IMR-90 (cell line): ENCODE measurements around the gene KCNH5. TPM values are rescaled to one million over a fixed set of nuclear protein-coding genes. Genes with fewer than 3 reads are reported as not detected.

Source experiments
- ATAC-seq: fragments of 200-7000 bp; cut with Tn5 transposase; 2 replicates; pipeline ENCODE4 v1.9.1; 2020; ENCODE audit warnings: low read depth, mild to moderate bottlenecking, moderate library complexity
- BruUV-seq: library from RNA; stranded (reverse); fragments of 400-500 nt; replicated peaks from 2 replicates; lab custom pipeline; 2021; lab: Mats Ljungman, UMichigan
- CTCF ChIA-PET: fragments of 300-600 bp; formaldehyde crosslinking; extraction: SDS; loops from one replicate; lab custom pipeline; 2021; ENCODE audit warnings: antibody characterized with exemption; lab: Yijun Ruan, JAX
- POLR2A ChIA-PET: fragments of 300-600 bp; sonication (Branson Sonifier 250); formaldehyde crosslinking; loops from one replicate; lab custom pipeline; 2022; ENCODE audit warnings: antibody characterized with exemption; ENCODE audit not compliant: unreplicated experiment; lab: Charles Lee
- DNase-seq: peaks from one replicate; pipeline ENCODE4 v3.0.0; 2013
- H2AFZ ChIP-seq: replicated peaks from 2 replicates; pipeline ENCODE3; 2013; ENCODE audit warnings: low read length, mild to moderate bottlenecking; ENCODE audit not compliant: poor library complexity
- H2AK5ac ChIP-seq: 2 replicates; pipeline ENCODE4 v1.6.1; 2013; ENCODE audit warnings: low read depth, low read length, inconsistent platforms
- H2AK9ac ChIP-seq: replicated peaks from 2 replicates; pipeline ENCODE3; 2013; ENCODE audit warnings: mild to moderate bottlenecking, low read depth, low read length, moderate library complexity; ENCODE audit not compliant: poor library complexity
- H2BK120ac ChIP-seq: 2 replicates; pipeline ENCODE4 v1.6.1; 2013; ENCODE audit warnings: low read depth, low read length, inconsistent platforms
- H2BK15ac ChIP-seq: 3 replicates; pipeline ENCODE4 v1.6.1; 2013; ENCODE audit warnings: low read depth, low read length, inconsistent platforms
- H2BK20ac ChIP-seq: 2 replicates; pipeline ENCODE4 v1.6.1; 2013; ENCODE audit warnings: low read depth, mild to moderate bottlenecking, inconsistent platforms, low read length, moderate library complexity
- H2BK5ac ChIP-seq: 2 replicates; pipeline ENCODE4 v1.6.1; 2013; ENCODE audit warnings: mild to moderate bottlenecking, low read depth, low read length, inconsistent platforms; ENCODE audit not compliant: poor library complexity, severe bottlenecking
- H3K14ac ChIP-seq: replicated peaks from 2 replicates; pipeline ENCODE4 v1.6.1; 2013; ENCODE audit warnings: low read depth, low read length, inconsistent platforms
- H3K18ac ChIP-seq: 2 replicates; pipeline ENCODE4 v1.6.1; 2013; ENCODE audit warnings: low read depth, low read length, control low read depth
- H3K23ac ChIP-seq: 2 replicates; pipeline ENCODE4 v1.6.1; 2013; ENCODE audit warnings: low read depth, low read length, inconsistent platforms
- H3K27ac ChIP-seq: 2 replicates; pipeline ENCODE4 v1.5.1; 2013; ENCODE audit warnings: mild to moderate bottlenecking, control low read depth, low read length; ENCODE audit not compliant: insufficient read depth
- H3K27me3 ChIP-seq: 2 replicates; pipeline ENCODE4 v1.6.1; 2013; ENCODE audit warnings: low read length; ENCODE audit not compliant: control insufficient read depth, insufficient read depth
- H3K36me3 ChIP-seq: 2 replicates; pipeline ENCODE4 v1.6.1; 2013; ENCODE audit warnings: low read length, mixed read lengths; ENCODE audit not compliant: control insufficient read depth, insufficient read depth
- H3K4ac ChIP-seq: 2 replicates; pipeline ENCODE4 v1.6.1; 2013; ENCODE audit warnings: low read depth, low read length, inconsistent platforms
- H3K4me1 ChIP-seq: 2 replicates; pipeline ENCODE4 v1.6.1; 2013; ENCODE audit warnings: low read length, mixed read lengths; ENCODE audit not compliant: control insufficient read depth, insufficient read depth
- H3K4me2 ChIP-seq: 2 replicates; pipeline ENCODE4 v1.6.1; 2013; ENCODE audit warnings: low read depth, mild to moderate bottlenecking, control low read depth, low read length, moderate library complexity
- H3K4me3 ChIP-seq: 2 replicates; pipeline ENCODE4 v1.5.1; 2013; ENCODE audit warnings: low read depth, mild to moderate bottlenecking, control low read depth, low read length, moderate library complexity; ENCODE audit not compliant: insufficient read depth
- H3K56ac ChIP-seq: 2 replicates; pipeline ENCODE4 v1.6.1; 2013; ENCODE audit warnings: low read length, inconsistent platforms; ENCODE audit not compliant: insufficient read depth; ENCODE audit errors: extremely low read depth
- H3K79me1 ChIP-seq, 2 experiments: 2 replicates each; pipeline ENCODE4 v1.6.1; 2013; ENCODE audit warnings: low read length in 2 of 2, inconsistent platforms in 1 of 2, low read depth in 1 of 2
- H3K9ac ChIP-seq: 2 replicates; pipeline ENCODE4 v1.6.1; 2013; ENCODE audit warnings: low read depth, low read length, control low read depth
- H3K9me1 ChIP-seq: 2 replicates; pipeline ENCODE4 v1.6.1; 2013; ENCODE audit warnings: low read length, inconsistent platforms; ENCODE audit not compliant: insufficient read depth
- H3K9me3 ChIP-seq: 2 replicates; pipeline ENCODE4 v1.6.1; 2013; ENCODE audit warnings: low read length; ENCODE audit not compliant: control insufficient read depth, insufficient read depth
- H4K20me1 ChIP-seq: 2 replicates; pipeline ENCODE4 v1.6.1; 2013; ENCODE audit warnings: low read length, inconsistent platforms; ENCODE audit not compliant: insufficient read depth
- H4K5ac ChIP-seq: 2 replicates; pipeline ENCODE4 v1.6.1; 2013; ENCODE audit warnings: mild to moderate bottlenecking, low read depth, low read length, control low read depth
- H4K8ac ChIP-seq, 2 experiments: 2 replicates each; pipeline ENCODE4 v1.6.1; 2013; ENCODE audit warnings: low read depth in 2 of 2, low read length in 2 of 2, control low read depth in 1 of 2, inconsistent platforms in 1 of 2
- H4K91ac ChIP-seq: 2 replicates; pipeline ENCODE4 v1.6.1; 2013; ENCODE audit warnings: low read depth, low read length, inconsistent platforms; ENCODE audit not compliant: insufficient read depth
- NFE2L2 ChIP-seq: fragments of 150-350 bp; IDR thresholded peaks from 2 replicates; pipeline ENCODE4 v1.6.1; 2016; ENCODE audit warnings: low read depth, mild to moderate bottlenecking, low read length
- SMC3 ChIP-seq: fragments of 150-350 bp; IDR thresholded peaks from 2 replicates; pipeline ENCODE4 v1.6.1; 2016; ENCODE audit warnings: low read depth, mild to moderate bottlenecking, antibody characterized with exemption, low read length, moderate library complexity
- WGBS, 2 experiments: methylation state at CpG; one replicate each; pipeline versions ENCODE4 v1.1.5 to v1.1.7; 2013; ENCODE audit warnings: missing lambda C conversion rate in 2 of 2; ENCODE audit not compliant: insufficient read length in 1 of 2; ENCODE audit errors: extremely low coverage in 2 of 2; 5-methylcytosine and 5-hydroxymethylcytosine counted together
- dilution Hi-C: fragments of 300-500 bp; cut with HindIII; formaldehyde crosslinking; loops from one replicate; pipeline ENCODE4 v1.14.3; 2018; ENCODE audit warnings: low sequenced_read_pairs; ENCODE audit not compliant: unreplicated experiment
- in situ Hi-C: fragments of 300-500 bp; cut with MboI; formaldehyde crosslinking; loops from 3 replicates; pipeline ENCODE4 v1.14.3; 2019; ENCODE audit warnings: low sequenced_read_pairs, inconsistent platforms, mixed read lengths
- intact Hi-C: fragments of 100-400 bp; cut with micrococcal nuclease; formaldehyde crosslinking; loops from 2 replicates; pipeline ENCODE4 v1.10.0; 2022
- polyA plus RNA-seq, 3 experiments: library from polyadenylated mRNA; depleted of rRNA; stranded (reverse); fragments of >200 nt; gene quantifications; 2 replicates each; pipeline ENCODE4 v1.2.3, GENCODE V29; 2012; ENCODE audit warnings: low replicate concordance in 1 of 3
- total RNA-seq: library from RNA; depleted of rRNA; stranded (reverse); fragments of >200 nt; gene quantifications from 2 replicates; pipeline ENCODE4 v1.2.3, GENCODE V29; 2012
- TF ChIP-seq, protein P1 (sequence below): fragments of 150-350 bp; IDR thresholded peaks from 2 replicates; pipeline ENCODE4 v1.6.1; 2016; ENCODE audit warnings: low read depth, mild to moderate bottlenecking, low read length, moderate library complexity, borderline replicate concordance

The KCNH5 gene
- total and polyA plus RNA-seq, 2 of the 4 experiments (the other 2 are of a cell fraction) = under 0.01 to 0.03 TPM

DNA sequence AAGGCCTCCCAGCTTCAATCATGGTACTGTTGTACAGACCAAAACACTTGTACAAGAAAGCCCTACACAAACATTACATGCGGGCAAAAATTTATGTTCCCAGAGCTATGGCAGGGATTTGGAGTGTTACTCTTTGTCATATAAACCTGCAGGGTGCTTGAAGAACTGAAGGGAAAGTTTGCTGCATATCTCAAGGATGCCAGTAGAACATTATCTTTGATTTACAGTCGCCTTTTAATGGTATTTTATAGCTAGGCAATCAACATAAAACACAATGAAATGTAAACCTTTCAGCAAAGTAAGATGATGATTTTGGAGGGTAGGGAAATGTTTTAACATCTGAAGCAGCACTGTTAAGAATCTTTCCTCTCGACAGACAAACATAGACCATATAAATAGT, 305.6 kb downstream of the KCNH5 start:
- no TSS peak for BruUV-seq
- Histone ChIP-seq H4K8ac (no peak overlapping the region), H2AK9ac (no peak overlapping the region), H3K27me3 (no peaks in the 10 kb centered on the region), H3K79me1 (no peaks in the 10 kb centered on the region), H3K9ac (no peak overlapping the region), H3K23ac (no peak overlapping the region), H2AK5ac (no peak overlapping the region), H3K4me2 (no peak overlapping the region), H2BK15ac (no peak overlapping the region), H2BK20ac (no peak overlapping the region), H3K14ac (no peak overlapping the region), H3K4me3 (no peak overlapping the region), H4K5ac (no peak overlapping the region), H4K20me1 (no peaks in the 10 kb centered on the region), H3K56ac (no peak overlapping the region), H3K27ac (no peak overlapping the region), H2BK120ac (no peak overlapping the region), H3K4me1 (no peaks in the 10 kb centered on the region), H3K36me3 (no peaks in the 10 kb centered on the region), H3K4ac (no peak overlapping the region), H3K9me3 (no peaks in the 10 kb centered on the region), H2AFZ (no peak overlapping the region), H2BK5ac (no peak overlapping the region), H3K9me1 (no peaks in the 10 kb centered on the region), H3K18ac (no peak overlapping the region), H4K91ac (no peak overlapping the region)
- ChIA-PET POLR2A (no interaction called here), CTCF (no interaction called here)
- no peak for ATAC-seq
- intact Hi-C loops = loop anchor here (10.0 kb wide), 1 partner anchor 1545 kb away; no protein-coding TSS in a partner anchor
- dilution Hi-C loops = no loop called here
- DNase-seq = no peak
- in situ Hi-C loops = no loop called here
- TF ChIP-seq, protein P1, sequence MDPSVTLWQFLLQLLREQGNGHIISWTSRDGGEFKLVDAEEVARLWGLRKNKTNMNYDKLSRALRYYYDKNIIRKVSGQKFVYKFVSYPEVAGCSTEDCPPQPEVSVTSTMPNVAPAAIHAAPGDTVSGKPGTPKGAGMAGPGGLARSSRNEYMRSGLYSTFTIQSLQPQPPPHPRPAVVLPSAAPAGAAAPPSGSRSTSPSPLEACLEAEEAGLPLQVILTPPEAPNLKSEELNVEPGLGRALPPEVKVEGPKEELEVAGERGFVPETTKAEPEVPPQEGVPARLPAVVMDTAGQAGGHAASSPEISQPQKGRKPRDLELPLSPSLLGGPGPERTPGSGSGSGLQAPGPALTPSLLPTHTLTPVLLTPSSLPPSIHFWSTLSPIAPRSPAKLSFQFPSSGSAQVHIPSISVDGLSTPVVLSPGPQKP = no peak
- TF ChIP-seq NFE2L2 (no peak), SMC3 (no peak)
- WGBS, 2 experiments = no CpG with 5 or more reads among the region's 3 CpGs
